Measurements from ENCODE around the gene RPS10.
A peak's percentile ranks its signal among the peaks of the same experiment; 100 is the strongest.

Gene RPS10

DNA sequence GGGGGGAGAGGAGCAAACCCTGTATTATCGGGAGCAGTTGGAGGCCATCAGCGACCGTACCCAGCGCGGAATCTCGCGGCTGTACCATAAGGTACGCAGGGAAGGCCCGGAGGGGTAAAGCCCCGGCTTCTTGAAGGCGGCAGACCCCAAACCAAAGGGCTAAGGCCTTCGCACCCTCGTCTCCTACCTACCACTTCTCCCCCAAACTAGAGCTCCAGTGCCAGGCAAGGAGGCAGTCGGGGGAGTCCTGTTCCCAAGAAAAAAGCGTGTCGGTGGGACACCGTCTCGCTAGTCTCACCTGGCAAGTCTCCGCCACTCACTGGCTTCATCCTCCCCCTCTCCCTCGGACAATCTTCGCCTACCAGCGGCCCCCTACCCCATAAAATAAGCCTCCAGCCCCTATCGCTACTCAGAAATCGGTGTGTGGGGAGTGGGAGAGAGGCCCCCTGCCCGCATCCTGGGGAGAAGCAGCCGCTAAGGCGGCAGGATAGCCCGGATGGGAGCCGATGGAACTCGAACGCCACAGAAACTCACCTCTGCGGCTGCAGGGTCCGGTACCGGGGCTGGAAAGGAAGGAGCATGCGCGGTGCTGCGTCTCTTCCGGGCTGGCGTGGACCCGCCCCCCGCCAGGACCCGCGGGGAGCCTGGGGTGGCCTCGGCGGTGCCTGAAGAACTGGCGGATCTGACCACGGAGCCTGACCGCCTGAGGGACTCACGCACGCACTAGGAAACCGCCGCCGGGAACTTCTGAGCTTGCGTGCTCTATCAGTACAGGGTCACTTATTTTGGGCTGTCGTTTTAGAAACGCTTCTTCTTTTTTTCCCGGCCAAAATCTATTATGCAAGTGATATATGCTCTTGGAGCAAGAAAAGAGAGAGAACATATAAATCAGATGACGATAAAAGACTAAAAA lies at the start of gene RPS10:
Gene RPS10, minus strand, starts transcription at position 572 of the 913 bp plus-strand sequence. CDS start 848 bp downstream, outside the sequence.
- peak; percentile 85 for DNase-seq

DNA sequence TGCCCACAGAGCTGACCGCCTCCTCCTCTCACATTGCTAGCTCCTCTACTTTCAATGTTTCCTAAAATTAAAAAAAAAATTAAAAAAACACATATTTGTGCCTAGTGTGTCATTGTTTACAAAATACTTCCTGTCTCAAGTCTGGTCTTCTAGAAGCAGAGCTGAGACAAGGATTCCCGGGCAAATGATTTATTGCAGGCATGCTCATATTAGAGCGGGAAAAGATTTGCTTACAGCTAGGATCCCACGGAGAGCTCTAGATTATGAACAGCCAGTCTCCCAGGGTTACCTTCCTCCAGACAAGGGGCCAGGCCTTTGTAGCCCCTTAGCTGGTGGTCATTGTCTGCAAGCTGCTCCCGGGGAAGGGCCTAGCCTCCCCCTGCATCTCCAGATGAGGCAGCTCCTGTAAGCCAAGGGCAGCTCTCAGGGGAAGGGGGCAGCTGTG lies 49.4 kb upstream of the RPS10 start:
- DNase-seq: no peak

- DNase-seq: no peak
Measured at GRCh38 chr6:34474754-34475153, 48.9 kb upstream of the RPS10 start.

DNA sequence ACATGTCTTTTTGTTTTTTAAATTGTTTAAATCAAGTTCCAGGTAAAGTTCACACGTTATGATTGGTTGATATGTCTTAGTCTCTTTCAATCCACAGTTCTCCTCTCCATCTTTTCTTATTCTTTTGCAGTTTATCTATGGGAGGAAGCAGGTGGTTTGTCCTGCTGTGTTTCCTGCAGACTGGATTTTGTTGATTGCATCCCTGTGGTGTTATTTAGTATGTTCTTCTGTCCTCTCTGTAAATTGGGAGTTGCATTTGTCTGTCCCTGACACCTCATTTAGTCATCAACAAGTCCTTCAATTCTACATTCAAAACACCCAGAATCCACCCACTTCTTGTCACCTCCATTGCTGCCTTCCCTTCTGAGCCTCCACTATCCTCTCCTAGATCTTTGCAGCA lies 48.1 kb upstream of the RPS10 start:
- DNase-seq: no peak

- no peak for DNase-seq
Measured at GRCh38 chr6:34472425-34472824, 46.6 kb upstream of the RPS10 start.

DNA sequence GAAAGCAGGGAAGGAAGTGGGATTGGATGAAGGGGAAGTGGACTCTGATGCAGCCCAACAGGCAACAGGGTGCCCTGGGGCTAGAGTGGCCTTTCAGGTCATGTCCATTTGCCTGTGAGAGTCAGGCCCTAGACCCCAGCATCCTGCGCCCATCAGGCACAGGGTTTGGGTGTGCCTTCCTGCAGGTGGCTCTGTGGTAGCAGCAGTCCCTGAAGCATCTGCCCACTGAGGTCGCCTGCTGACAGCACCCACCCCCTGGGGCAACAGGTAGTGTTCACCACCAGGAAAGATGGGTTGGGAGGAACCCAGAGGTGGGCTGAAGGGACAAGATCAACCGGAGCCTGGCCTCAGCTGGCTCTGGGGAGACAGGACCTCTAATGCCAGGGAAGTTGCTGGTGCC lies 43.6 kb upstream of the RPS10 start:
- DNase-seq: no peak

DNA sequence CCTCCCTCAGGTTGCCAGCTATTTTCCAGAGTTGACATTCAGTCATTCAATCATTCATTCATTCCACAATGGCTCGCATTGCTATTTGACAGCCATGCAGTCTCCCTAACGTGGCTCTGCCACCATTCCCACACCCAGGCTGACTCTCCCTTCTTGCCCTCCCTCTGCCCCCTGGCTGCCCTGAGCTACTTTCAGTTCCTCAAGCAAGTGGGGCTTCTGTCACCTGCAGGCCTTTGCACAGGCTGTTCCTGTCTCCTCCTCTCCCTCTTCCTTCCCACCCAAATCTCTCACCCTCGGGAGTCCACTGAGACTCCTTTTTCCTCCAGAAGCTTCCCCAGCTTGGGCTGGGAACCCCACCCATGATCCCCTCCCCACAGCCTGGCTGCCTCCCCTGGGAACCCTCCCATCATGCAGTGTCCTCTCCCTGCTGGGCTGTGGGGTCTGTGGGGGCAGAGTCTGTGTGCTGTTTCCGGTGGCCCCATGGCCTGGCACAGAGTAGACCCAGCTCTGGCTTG lies 42.6 kb upstream of the RPS10 start:
- no peak for DNase-seq

DNA sequence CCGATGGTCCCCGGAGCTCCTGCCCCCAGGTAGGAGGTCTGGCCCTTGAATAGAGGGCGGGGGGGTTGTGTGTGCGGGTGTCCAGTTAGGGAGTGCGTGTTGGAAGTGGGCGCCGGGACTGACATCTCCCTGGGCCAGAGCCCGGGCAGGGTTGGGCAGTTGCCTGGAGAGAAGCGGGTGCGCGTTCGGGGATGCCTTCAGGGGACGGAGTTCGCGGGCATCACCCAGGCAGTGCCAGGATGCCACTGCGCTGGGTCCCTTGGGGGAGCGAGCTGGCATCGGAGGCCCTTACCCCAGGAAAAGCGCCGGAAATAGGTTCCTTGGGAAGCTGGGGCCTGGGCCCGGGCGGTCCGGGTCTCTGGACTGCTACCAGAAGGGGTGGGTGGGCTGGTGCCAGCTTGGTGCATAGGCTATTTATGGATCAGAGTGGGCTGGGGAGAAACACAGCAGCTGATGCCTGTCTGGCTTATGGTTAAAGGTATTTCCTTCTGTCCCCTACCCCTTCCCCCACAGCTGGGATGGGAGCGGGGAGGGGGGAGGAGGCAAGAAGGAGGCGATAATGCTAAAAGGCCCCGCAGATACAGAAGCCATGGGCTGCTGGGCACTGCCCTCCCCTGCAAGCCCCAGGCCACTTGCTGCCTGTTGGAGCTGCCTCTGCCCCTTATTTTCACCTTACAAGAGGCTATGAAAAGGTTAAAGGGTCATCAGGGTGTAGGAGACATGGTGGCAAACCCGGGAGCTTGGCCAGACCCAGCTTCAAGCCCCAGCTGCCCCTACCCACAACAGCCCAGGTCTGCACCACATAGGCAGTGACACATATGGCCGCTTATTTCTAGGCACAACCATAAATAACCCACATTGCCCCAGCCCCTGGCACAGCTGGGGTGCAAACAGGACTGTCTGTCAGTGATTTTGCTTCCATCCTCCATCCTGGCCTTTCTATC lies 40.6 kb upstream of the RPS10 start:
- no peak for DNase-seq

- DNase-seq: no peak
Measured at GRCh38 chr6:34465531-34466241, 39.8 kb upstream of the RPS10 start, which contains the start of gene PACSIN1. Gene PACSIN1, plus strand, starts transcription at chr6:34466076. Its CDS starts 60,230 bp downstream, at chr6:34526306.

GRCh38 chr6:34463849-34464248 lies 38.0 kb upstream of the RPS10 start:
- no peak for DNase-seq

GRCh38 chr6:34463299-34463698 lies 37.4 kb upstream of the RPS10 start:
- DNase-seq: no peak

GRCh38 chr6:34462551-34462971 lies 36.7 kb upstream of the RPS10 start:
- DNase-seq: no peak

DNA sequence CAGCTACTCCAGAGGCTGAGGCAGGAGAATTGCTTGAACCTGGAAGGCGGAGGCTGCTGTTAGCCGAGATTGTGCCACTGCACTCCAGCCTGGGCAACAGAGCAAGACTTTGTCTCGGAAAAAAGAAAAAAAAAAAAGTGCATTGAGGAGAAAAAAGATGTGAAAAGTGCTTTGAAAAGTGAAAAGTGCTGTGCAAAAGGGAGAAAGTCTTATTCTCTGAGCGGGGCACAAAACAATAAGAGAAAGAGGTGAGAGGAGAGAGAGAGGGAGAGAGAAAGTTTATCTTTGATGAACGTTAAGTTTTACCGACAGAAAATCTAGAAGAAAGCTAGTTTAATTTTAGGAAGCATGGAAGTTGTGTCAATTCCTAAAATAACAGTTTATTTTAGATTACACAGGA lies 36.1 kb upstream of the RPS10 start:
- DNase-seq: no peak

DNA sequence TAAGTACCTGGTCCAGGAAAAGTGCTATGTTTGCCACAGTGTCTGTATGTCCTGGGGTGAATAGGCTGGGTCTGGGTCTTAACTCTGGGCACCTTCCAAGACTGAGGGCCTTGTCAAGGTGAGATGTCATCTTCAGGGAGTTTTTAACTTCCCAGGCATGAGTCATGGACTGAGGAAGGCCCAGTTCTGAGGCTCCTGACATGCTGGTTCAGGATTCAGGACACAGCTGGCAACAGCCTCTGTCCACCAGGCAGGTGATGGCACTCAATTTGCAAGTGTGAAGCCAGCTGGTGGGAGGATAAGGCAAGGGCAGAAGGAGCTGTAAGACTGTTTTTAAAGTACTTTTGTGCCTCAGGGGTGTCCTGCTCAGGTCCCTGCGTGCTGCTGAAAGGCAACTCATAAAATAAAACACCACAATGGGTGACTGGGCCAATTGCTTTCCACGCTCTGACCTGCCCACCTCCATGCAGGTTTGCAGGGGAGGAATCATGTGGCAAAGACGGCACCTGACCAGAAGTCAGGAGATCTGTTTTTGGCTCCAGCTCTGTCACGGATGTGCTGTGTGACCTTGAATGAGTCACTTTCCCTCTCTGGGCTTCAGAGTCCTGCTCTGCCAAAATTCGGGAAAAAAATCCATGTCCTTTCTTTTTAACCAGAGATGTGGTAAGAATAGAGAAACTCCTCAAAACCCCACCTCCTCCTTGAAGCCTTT lies 35.1 kb upstream of the RPS10 start:
- no peak for DNase-seq

DNA sequence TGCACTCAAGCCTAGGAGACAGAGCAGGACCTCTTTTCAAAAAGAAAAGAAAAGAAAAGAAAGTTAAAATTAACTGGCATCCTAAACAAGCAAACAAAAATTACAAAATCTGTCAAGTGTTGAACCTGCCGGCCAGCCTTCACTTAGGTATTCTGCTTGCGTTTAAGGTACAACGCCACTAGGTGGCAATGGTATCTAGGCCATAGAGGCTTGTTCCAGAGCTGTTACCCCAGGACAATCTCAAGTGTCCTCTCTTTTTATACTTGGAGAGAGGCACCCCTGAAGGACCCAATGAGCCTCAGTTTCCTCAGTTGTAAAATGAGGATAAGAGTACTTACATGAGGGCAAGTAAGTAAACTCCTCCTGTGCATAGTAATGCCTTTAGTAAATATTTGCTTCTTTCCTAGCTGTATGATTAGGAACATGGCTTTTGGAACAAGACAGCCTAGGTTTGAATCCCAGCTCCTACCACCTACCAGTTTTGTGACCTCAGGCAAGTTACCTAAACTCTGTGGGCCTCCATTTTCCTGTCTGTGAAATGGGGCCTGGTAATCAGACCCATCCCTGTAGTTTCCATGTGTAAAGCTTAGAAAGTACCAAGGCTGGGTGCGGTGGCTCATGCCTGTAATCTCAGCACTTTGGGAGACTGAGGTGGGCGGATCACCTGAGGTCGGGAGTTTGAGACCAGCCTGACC lies 34.2 kb upstream of the RPS10 start:
- DNase-seq: no peak

DNA sequence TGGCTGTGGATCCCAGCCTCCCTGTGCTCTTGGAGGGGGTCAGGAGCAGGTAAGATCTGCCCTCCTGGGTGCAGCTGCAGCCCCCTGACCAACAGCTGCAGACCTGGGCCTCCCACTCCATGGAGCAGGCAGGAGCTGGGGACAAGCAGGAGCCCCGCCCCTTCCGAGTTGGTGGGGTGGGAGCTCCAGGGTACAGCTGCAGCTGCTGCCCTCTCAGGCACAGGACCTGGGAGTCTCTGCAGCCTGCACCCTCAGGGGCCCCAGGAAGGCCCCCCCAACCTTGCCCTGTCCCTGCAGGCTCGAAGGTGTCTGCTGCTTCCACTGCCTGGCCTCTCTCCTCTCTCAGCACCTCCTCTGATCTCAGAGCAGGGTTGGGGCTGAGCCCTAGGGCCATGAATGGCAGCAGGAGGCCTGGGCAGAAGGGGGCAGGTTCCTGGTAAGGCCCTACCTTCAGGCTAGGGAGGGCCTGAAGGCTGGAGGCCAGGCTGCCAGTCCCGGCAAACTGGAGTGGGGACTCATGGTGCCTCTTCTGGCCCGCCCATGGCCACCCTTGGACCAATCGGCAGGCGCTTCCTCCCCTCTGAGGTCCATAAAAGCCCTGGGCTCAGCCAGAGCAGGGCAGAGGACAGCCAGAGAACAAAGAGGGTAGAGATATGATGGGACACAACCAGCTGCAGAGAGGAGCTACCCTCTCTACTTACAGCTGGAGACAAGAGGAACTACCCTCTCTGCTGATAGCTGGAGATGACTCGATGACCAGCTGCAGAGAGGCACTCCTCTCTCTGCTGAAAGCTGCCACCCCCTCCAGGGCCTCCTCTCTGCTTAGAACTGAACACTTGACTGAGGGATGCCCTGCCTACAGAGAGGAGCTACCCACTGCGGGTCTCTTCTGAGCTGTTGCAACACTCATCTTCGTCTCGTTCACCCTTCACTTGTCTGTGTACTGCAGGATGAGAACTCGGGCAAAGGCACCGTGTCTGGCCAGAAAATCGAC lies 32.2 kb upstream of the RPS10 start:
- no peak for DNase-seq

DNA sequence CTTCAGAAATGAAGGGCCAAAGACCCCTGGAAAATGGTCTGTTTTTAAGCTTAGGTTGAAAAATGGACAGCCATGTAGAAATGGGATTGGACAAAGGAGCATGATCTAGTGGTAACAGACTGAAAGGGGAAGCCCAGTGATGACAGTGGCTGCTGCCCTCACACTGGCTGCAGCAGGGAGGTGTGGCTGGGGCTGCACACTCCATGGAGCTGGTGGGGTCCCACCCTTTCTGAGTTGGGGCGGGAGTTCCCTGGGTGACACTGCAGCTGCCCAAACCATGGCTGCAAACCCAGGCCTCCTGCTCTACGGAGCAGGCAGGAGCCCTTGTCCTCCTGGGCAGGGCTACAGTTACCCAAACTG lies 31.5 kb upstream of the RPS10 start:
- DNase-seq: no peak

DNA sequence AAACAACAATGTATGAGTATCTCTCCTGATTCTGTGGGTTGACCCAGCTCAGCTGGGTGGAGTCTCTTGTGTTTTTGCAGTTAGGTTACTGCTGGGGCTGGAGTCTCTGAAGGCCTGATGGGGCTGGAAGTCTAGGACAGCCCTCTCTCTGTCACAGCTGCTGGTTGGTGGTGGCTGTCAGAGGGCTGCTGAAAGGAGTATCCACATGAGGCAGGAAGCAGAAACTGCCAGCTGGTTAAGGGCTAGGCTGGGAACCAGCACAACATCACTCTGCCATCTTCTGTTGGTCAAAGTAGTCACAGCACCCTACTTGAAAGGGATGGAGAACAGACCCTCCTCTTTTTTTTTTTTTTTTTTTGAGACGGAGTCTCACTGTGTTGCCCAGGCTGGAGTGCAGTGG lies 30.0 kb upstream of the RPS10 start:
- DNase-seq: no peak

- no peak for DNase-seq
Measured at GRCh38 chr6:34451192-34451591, 25.3 kb upstream of the RPS10 start.

DNA sequence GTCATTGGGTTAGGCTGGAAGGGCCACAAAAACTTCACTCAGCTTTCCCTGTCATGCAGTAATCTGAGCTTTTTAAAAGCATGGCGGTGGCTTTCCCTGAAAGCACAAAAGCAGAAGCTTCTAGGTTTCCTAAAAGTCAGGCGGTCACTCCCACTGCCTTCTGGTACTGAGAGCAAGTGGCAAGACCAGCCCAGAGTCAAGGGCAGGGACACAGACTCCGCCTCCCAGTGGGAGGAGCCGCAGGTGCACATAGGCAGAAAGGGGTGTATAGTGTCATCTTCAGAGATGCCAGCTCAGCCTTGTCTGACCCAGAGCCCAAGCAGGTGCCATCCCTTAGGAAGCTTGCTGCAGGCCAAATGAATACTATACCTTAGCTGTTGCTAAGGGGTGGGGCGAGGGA lies 22.0 kb upstream of the RPS10 start:
- no peak for DNase-seq

Measured in NCI-H1092 (cell line).